ENCODE measurements around the gene PPA2.

DNA sequence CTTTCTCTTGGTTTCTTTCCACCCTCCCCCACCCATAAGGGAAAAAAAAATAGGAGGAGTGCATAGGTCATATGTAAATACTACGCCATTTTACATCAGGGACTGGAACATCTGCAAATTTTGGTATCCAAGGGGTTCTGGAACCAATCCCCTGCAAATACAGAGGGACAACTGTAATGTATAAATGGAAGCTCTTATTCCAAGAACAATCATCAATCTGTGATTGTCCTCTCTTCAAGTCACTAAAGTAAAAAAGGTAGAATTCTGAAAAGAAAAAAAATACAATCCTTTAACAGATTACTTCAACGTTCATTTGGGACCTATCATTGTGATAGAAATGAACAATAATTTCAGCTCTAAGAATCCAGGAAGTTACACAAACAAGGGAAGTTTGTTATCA is 13.6 kb downstream of the PPA2 start:
- TF ChIP-seq, protein P1, sequence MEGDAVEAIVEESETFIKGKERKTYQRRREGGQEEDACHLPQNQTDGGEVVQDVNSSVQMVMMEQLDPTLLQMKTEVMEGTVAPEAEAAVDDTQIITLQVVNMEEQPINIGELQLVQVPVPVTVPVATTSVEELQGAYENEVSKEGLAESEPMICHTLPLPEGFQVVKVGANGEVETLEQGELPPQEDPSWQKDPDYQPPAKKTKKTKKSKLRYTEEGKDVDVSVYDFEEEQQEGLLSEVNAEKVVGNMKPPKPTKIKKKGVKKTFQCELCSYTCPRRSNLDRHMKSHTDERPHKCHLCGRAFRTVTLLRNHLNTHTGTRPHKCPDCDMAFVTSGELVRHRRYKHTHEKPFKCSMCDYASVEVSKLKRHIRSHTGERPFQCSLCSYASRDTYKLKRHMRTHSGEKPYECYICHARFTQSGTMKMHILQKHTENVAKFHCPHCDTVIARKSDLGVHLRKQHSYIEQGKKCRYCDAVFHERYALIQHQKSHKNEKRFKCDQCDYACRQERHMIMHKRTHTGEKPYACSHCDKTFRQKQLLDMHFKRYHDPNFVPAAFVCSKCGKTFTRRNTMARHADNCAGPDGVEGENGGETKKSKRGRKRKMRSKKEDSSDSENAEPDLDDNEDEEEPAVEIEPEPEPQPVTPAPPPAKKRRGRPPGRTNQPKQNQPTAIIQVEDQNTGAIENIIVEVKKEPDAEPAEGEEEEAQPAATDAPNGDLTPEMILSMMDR (IDR thresholded peaks at IDR 0.05; ENCODE audit: low read length): no peak
- no peak for TF ChIP-seq EZH2 (IDR thresholded peaks at IDR 0.05; ENCODE audit: borderline replicate concordance, low read length)

Measured in OCI-LY1 (cell line).